Rectal smooth muscle tissue (tissue), 1 donor: ENCODE measurements around the gene ERAP2.
A peak's percentile ranks its signal among the peaks of the same experiment; 100 is the strongest.

Source experiments
- H3K27ac ChIP-seq: one replicate; pipeline ENCODE4 v1.7.0; 2013; ENCODE audit warnings: low read depth, low read length, inconsistent platforms
- H3K27me3 ChIP-seq: one replicate; pipeline ENCODE4 v1.7.0; 2013; ENCODE audit warnings: low read length; ENCODE audit not compliant: control insufficient read depth, insufficient read depth
- H3K36me3 ChIP-seq: one replicate; pipeline ENCODE4 v1.7.0; 2013; ENCODE audit warnings: low read length; ENCODE audit not compliant: control insufficient read depth, insufficient read depth
- H3K4me1 ChIP-seq: one replicate; pipeline ENCODE4 v1.7.0; 2013; ENCODE audit warnings: low read length; ENCODE audit not compliant: control insufficient read depth, insufficient read depth
- H3K4me3 ChIP-seq: one replicate; pipeline ENCODE4 v1.7.0; 2013; ENCODE audit warnings: low read length
- H3K9ac ChIP-seq: one replicate; pipeline ENCODE4 v1.7.0; 2013; ENCODE audit warnings: low read length

ERAP2 gene

DNA sequence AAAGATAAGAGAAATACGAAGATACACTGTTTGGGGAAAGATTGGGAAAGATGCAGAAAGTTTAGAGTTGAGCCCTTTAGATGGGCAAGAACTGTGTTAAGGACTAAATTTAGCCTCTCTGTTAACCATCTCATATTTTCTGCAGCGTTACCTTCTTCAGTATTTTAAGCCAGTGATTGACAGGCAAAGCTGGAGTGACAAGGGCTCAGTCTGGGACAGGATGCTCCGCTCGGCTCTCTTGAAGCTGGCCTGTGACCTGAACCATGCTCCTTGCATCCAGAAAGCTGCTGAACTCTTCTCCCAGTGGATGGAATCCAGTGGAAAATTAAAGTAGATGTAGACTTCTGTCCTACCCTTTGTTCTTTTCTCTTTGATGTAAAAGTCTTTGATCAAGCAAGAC lies 33.1 kb downstream of the ERAP2 start:
- no peaks in the 10 kb centered on the region for H3K4me1 ChIP-seq
- no peak overlapping the region for H3K9ac ChIP-seq
- peaks cover 4% of the 10 kb centered on the region for H3K36me3 ChIP-seq
- no peak overlapping the region for H3K27ac ChIP-seq
- no peak overlapping the region for H3K4me3 ChIP-seq
- H3K27me3 ChIP-seq, result no peaks in the 10 kb centered on the region

DNA sequence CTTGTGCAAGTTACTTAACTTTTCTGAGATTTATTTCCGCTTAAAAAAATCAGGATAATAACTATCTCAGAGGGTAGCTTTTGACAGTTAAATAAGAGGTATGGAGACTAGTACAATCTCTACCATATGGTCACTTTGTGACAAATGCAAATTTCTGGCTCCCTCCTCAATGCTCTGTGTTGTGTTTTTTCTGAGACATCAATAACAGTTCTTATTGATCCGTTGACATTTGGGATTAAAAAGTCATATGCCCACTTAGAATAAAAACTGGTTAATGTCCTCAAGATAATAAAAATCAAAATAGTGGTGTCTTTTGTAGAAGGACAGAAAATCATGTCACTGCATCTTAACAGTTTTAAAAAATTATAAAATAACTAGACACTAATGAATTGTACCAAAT lies 34.8 kb downstream of the ERAP2 start:
- Histone ChIP-seq H3K9ac (no peak overlapping the region), H3K4me3 (no peak overlapping the region)

GRCh38 chr5:96913233-96913632 lies 36.9 kb downstream of the ERAP2 start:
- no peak overlapping the region for H3K4me3 ChIP-seq

More for the DNA sequence above, 34.8 kb downstream of the ERAP2 start:
- Histone ChIP-seq H3K4me1 (no peaks in the 10 kb centered on the region), H3K27ac (no peak overlapping the region), H3K36me3 (peaks cover 4% of the 10 kb centered on the region), H3K27me3 (no peaks in the 10 kb centered on the region)

DNA sequence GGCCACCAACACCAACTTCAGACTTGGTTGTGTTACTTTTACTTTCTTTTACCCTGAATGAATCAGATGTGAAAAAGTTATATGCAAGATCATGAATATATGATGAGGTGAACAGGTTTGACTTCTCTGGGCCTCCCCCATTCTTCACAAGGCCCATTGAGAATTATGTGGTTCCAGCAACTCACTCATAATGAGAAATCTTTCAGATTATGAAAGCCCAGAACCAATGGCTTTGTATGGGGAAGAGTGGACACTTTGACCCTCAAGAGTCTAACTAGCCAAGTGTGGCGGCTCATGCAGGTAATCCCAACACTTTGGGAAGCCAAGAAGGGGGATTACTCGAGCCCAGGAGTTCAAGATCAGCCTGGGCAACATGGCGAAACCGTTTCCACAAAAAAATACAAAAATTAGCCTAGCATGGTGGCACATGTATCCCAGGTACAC lies 43.5 kb downstream of the ERAP2 start:
- Histone ChIP-seq H3K27ac (no peak overlapping the region), H3K9ac (no peak overlapping the region), H3K27me3 (no peaks in the 10 kb centered on the region), H3K36me3 (no peaks in the 10 kb centered on the region), H3K4me3 (no peak overlapping the region), H3K4me1 (peaks cover 8% of the 10 kb centered on the region)

More at GRCh38 chr5:96913233-96913632, 36.9 kb downstream of the ERAP2 start:
- H3K27ac ChIP-seq, result no peak overlapping the region
- no peaks in the 10 kb centered on the region for H3K27me3 ChIP-seq
- no peak overlapping the region for H3K9ac ChIP-seq
- no peaks in the 10 kb centered on the region for H3K4me1 ChIP-seq
- peaks cover 4% of the 10 kb centered on the region for H3K36me3 ChIP-seq

- Histone ChIP-seq H3K27me3 (no peaks in the 10 kb centered on the region), H3K4me3 (no peak overlapping the region), H3K9ac (no peak overlapping the region), H3K4me1 (peaks cover 8% of the 10 kb centered on the region), H3K36me3 (no peaks in the 10 kb centered on the region), H3K27ac (peak overlapping the region; percentile 1)
Measured at GRCh38 chr5:96920744-96921355, 44.5 kb downstream of the ERAP2 start.

DNA sequence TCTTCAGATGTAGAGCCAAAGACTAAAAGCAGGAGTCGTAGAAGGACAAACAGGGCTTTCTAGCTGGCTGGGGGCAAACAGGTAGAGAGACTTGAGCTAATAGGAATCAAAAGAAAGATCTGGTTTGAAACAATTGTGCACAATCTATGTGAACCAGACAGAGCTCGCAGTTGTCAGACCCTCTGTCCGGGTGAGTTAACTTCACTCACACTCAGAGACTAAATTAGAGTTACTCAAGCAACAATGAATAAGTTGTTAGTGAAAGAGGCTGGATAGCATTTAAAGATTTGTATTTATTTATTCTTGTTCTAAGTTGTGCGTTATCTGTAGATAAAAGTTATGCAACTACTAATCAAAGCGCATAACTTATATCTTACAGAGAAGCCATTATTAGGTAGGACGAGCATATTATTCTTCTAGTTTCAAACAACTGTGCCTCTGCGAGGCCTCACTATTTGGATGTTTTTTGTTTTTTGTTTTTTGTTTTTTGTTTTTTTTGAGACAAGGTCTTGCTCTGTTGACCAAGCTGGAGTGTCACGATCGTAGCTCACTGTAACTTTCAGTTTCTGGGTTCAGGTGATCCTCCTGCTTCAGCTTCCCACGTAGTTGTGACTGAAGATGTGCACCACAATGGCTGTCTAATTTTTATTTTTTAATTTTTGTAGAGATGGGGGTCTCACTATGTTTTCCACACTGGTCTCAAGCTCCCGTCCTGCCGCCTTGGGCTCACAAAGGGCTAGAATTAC lies 46.4 kb downstream of the ERAP2 start:
- Histone ChIP-seq H3K27ac (no peak overlapping the region), H3K27me3 (no peaks in the 10 kb centered on the region), H3K9ac (no peak overlapping the region), H3K36me3 (no peaks in the 10 kb centered on the region), H3K4me1 (peaks cover 8% of the 10 kb centered on the region), H3K4me3 (no peak overlapping the region)

DNA sequence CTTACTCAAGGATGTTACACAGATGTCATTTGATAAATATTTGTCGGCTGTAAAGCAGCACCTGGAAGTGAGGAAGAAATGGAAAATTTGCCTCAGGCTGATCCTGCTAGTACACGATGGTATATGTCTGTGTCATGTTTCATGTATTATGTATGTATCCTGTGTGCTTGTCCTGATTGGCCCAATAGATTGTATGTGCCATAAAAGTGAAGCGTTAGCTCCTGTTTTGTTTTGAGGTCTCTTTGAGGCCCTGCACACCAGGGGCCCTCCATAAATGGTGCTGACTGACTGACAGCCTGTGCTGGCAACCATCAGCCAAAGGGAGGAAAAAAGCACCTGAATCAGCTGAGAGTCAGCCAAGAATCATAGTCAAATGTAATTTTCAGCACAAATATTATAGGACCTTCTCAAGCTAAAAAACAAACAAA lies 47.7 kb downstream of the ERAP2 start:
- Histone ChIP-seq H3K4me3 (no peak overlapping the region), H3K4me1 (peaks cover 8% of the 10 kb centered on the region), H3K36me3 (no peaks in the 10 kb centered on the region), H3K27ac (no peak overlapping the region), H3K27me3 (no peaks in the 10 kb centered on the region), H3K9ac (no peak overlapping the region)

GRCh38 chr5:96926276-96926675 lies 50.0 kb downstream of the ERAP2 start:
- Histone ChIP-seq H3K9ac (no peak overlapping the region), H3K4me1 (peaks cover 2% of the 10 kb centered on the region), H3K27ac (no peak overlapping the region), H3K36me3 (no peaks in the 10 kb centered on the region), H3K27me3 (no peaks in the 10 kb centered on the region), H3K4me3 (no peak overlapping the region)

GRCh38 chr5:96927008-96927407 lies 50.7 kb downstream of the ERAP2 start:
- Histone ChIP-seq H3K27ac (no peak overlapping the region), H3K27me3 (no peaks in the 10 kb centered on the region), H3K4me1 (no peaks in the 10 kb centered on the region), H3K36me3 (no peaks in the 10 kb centered on the region), H3K4me3 (no peak overlapping the region), H3K9ac (no peak overlapping the region)

DNA sequence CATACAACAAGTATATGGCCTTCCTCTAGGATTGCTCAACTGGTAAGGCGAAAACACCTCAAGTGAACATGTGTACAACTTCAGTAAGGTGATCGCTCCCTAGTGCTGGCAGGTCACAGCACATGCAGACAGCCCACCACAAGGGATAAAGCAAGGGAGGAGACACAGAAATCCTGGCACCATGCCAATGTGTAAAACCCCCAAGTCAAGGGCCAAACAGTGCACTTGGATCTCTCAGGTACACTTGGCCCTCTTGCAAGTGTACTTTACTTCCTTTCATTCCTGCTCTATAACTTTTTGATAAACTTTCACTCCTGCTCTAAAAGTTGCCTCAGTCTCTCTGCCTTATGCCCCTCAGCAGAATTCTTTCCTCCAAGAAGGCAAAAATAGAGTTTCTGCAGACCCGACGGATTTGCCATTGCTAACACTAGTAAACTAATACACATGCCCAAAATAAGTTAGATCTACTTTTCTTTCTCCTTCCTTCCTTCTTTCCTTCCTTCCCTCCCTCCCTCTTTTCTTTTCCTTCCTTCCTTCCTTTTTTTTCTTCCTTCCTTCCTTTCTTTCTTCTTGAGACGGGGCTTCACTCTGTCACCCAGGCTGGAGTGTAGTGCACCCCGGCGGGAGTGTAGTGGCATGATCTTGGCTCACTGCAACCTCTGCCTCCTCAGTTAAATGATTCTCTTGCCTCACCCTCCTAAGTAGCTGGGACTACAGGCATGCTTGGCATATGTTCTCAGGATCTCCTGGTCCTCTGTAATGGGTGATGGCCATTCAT lies 52.8 kb downstream of the ERAP2 start:
- no peaks in the 10 kb centered on the region for H3K36me3 ChIP-seq
- no peak overlapping the region for H3K27ac ChIP-seq
- H3K4me1 ChIP-seq, result peaks cover 9% of the 10 kb centered on the region
- H3K9ac ChIP-seq, result no peak overlapping the region
- no peaks in the 10 kb centered on the region for H3K27me3 ChIP-seq
- H3K4me3 ChIP-seq, result no peak overlapping the region

- Histone ChIP-seq H3K4me1 (peaks cover 10% of the 10 kb centered on the region), H3K36me3 (no peaks in the 10 kb centered on the region), H3K4me3 (no peak overlapping the region), H3K27me3 (no peaks in the 10 kb centered on the region), H3K27ac (no peak overlapping the region), H3K9ac (no peak overlapping the region)
Measured at GRCh38 chr5:96930058-96930457, 53.8 kb downstream of the ERAP2 start.

DNA sequence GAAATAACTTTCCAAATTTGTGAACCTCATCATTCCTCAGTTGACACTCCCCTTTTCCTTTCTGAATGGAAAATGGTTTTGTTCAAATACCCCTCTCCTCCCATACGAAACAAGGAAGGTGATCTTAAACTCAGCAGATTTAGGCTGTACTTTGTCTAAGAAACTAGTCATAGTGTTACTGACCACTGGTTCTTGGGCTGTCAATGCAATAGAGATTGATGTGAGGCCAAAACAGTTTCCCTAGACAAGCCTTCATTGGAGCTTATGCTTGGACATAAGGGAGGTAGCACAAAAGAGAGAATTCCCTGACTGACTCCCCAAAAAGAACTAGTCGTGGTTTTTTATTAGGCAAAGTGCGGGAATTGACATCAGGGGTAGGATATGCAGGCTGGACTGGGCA lies 54.3 kb downstream of the ERAP2 start:
- Histone ChIP-seq H3K9ac (no peak overlapping the region), H3K27me3 (no peaks in the 10 kb centered on the region), H3K36me3 (no peaks in the 10 kb centered on the region), H3K4me1 (peaks cover 10% of the 10 kb centered on the region), H3K27ac (no peak overlapping the region), H3K4me3 (no peak overlapping the region)
